Activated CD4-positive, alpha-beta T cell treated with anti-CD3 and anti-CD28 coated beads for 48 hours (primary cell): ENCODE measurements around the gene NNMT.

Experiments used
- DNase-seq: peaks from one replicate; pipeline ENCODE4 v3.0.0-alpha.2; 2020

The NNMT gene

DNA sequence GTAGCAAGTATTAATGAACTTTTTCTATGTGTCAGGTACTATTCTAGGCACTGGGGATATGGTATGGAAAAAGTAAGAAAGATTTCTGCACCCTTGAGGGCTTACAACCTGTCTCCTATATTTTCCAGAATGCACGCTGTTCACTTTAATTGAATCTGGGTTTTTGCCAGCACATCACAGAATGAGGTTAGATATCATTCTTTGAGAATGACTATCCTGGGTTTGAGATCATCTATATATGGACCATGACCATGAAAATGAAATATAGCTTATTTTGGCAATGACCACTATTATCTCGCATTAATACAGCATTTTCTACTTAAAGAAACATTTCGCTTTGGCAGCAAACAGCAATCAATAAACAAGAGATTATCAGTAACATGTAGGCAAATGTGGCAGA is 57.2 kb downstream of the NNMT start:
- DNase-seq = no peak

GRCh38 chr11:114354076-114354475 is 57.9 kb downstream of the NNMT start:
- DNase-seq = no peak

DNA sequence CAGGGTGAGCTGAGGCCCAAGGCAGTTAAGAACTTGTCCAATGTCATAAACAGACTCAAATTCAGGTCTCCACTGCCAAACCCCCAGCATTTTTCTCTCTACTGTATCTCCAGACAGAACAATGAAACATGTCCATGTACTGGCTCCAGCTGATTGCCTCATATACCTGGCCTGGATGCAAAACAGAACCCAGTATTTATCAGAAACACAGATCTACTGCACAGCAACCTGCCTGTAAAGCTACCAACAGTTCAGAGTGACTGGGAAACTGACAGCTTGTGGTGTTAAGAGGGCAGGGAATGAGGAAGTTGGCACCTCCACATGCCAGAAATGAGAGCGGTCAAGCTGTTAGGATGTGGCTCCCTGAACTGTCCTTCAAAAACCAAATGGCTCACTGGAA is 62.5 kb downstream of the NNMT start:
- no peak for DNase-seq

DNA sequence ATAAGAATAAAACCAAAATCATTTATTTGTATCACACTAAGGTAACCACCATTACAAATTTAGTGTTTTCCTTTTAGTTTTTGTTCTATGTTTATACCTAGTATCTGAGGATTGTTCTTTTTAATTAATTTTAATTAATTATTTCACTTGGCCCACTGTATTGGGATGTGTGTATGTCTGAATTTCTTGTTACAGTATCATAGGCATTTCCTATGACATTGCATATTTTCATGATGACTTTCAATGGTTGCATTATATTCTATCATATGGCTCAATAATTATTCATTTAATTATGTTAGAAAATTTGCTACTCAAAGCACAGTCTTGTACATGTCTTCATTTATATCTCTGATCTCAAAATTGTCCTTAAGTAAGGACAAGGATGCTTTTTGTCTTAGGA is 63.1 kb downstream of the NNMT start:
- DNase-seq = no peak

- DNase-seq = no peak
Observed at GRCh38 chr11:114362326-114362725, 66.1 kb downstream of the NNMT start.

DNA sequence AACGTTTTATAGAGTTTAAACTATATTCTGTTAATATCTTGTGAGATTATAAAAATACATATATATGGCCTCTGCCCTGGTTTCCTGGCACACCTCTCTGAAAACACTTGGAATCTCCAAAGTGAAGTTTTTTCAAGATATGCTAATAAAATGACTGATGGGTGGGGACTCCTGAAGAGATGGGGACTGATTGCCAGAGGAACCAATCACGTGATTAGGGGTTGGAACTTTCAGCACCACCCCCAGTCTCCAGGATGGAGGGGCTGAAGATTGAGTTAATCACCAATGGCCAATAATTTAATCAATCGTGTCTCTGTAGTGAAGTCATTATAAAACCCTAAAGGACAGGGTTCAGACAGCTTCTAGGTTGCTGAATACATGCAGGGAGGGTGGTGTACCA is 66.8 kb downstream of the NNMT start:
- no peak for DNase-seq
